Measurements from ENCODE around the gene CNGA3.
"Not testable (repeated sequence)": the region's sequence is repeated elsewhere in the genome, so short reads cannot be mapped to it uniquely, and the experiment has no call there.

The CNGA3 gene

GRCh38 chr2:98432145-98432544, 85.9 kb downstream of the CNGA3 start:
- DNase-seq (ENCODE audit: low read depth), result no peak
- H3K4me3 ChIP-seq (ENCODE audit: low read depth, low read length), result no peak overlapping the region

GRCh38 chr2:98433363-98433964, 87.2 kb downstream of the CNGA3 start:
- no peak for DNase-seq (ENCODE audit: low read depth)
- H3K4me3 ChIP-seq (ENCODE audit: low read depth, low read length), result no peak overlapping the region

GRCh38 chr2:98434492-98434891, 88.2 kb downstream of the CNGA3 start:
- DNase-seq (ENCODE audit: low read depth), result no peak
- H3K4me3 ChIP-seq (ENCODE audit: low read depth, low read length), result no peak overlapping the region

- not testable (repeated sequence) for H3K4me3 ChIP-seq (ENCODE audit: low read depth, low read length); DNase-seq (ENCODE audit: low read depth)
Measured at GRCh38 chr2:98435670-98436069, 89.4 kb downstream of the CNGA3 start.

- no peak overlapping the region for H3K4me3 ChIP-seq (ENCODE audit: low read depth, low read length)
- no peak for DNase-seq (ENCODE audit: low read depth)
Measured at GRCh38 chr2:98436734-98437133, 90.5 kb downstream of the CNGA3 start.

GRCh38 chr2:98438190-98439133, 92.2 kb downstream of the CNGA3 start:
- no peak for DNase-seq (ENCODE audit: low read depth)
- no peak overlapping the region for H3K4me3 ChIP-seq (ENCODE audit: low read depth, low read length)

- DNase-seq (ENCODE audit: low read depth), result no peak
- no peak overlapping the region for H3K4me3 ChIP-seq (ENCODE audit: low read depth, low read length)
Measured at GRCh38 chr2:98441706-98442450, 95.6 kb downstream of the CNGA3 start.

- DNase-seq (ENCODE audit: low read depth), result no peak
- H3K4me3 ChIP-seq (ENCODE audit: low read depth, low read length), result no peak overlapping the region
Measured at GRCh38 chr2:98442488-98442887, 96.2 kb downstream of the CNGA3 start.

- H3K4me3 ChIP-seq (ENCODE audit: low read depth, low read length), result peak within 1 kb of the TSS; percentile 73
- no peak for DNase-seq (ENCODE audit: low read depth)
Measured at GRCh38 chr2:98444436-98445176, 98.3 kb downstream of the CNGA3 start, which contains the start of gene INPP4A. INPP4A (plus strand) TSS chr2:98444858; CDS start chr2:98520049, 75,191 bp downstream.

GRCh38 chr2:98445177-98445682, 99.0 kb downstream of the CNGA3 start:
- peak overlapping the region; percentile 73 for H3K4me3 ChIP-seq (ENCODE audit: low read depth, low read length)
- DNase-seq (ENCODE audit: low read depth), result no peak

- H3K4me3 ChIP-seq (ENCODE audit: low read depth, low read length), result peak overlapping the region; percentile 73
- DNase-seq (ENCODE audit: low read depth), result no peak
Measured at GRCh38 chr2:98445683-98446581, 99.7 kb downstream of the CNGA3 start.

- no peak overlapping the region for H3K4me3 ChIP-seq (ENCODE audit: low read depth, low read length)
- DNase-seq (ENCODE audit: low read depth), result no peak
Measured at GRCh38 chr2:98446850-98447249, 100.6 kb downstream of the CNGA3 start.
